Loucy (cell line): ENCODE data around the gene GDF7.

Source experiments
- EZH2phosphoT487 ChIP-seq: fragments of 200-600 bp; IDR thresholded peaks from 2 replicates; pipeline ENCODE4 v1.6.1; 2018; ENCODE audit warnings: antibody characterized with exemption, mild to moderate bottlenecking, moderate library complexity, borderline replicate concordance
- TF ChIP-seq, protein P1 (sequence below): fragments of 200-600 bp; sonication (generic); conservative IDR thresholded peaks from 2 replicates; pipeline ENCODE4 v1.5.1; 2014; ENCODE audit warnings: mild to moderate bottlenecking, antibody characterized with exemption, low read length

DNA sequence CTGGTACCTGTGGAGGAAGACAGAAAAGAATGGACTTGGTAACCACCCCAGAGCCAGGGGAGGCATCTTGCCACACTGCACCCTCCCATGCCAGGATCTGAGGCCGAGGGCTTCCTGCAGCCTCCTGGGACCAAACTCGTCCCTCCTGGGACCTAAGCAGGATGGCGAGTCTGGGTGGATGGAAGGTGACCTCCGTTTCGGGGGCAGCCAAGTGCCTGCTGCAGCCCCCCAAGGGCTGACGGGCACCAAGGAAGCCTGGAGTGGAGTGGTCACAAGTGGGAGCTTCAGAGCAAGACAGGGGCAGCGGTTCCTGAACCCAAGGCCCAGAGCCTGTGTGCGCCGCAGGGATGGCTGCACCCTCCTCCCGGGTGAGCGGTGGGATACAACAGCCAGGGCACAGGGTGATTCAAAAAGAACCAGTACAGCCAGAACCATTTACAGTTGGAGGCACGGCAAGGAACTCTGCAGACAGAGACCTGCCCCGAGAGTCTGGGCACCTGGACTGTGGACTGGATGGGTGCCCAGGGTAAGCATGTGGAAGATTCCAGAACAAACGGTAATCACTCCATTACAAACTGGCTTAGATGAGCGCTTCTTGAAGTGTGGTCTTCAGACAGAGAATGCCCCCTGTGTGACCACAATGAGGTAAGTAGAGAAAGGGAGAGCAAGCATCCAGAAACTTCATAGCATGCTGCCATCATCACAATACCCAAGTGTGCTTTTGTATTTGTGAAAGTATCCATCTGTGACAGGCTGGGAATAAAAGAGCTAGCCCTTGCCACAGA is 28.1 kb upstream of the GDF7 start:
- TF ChIP-seq, protein P1, sequence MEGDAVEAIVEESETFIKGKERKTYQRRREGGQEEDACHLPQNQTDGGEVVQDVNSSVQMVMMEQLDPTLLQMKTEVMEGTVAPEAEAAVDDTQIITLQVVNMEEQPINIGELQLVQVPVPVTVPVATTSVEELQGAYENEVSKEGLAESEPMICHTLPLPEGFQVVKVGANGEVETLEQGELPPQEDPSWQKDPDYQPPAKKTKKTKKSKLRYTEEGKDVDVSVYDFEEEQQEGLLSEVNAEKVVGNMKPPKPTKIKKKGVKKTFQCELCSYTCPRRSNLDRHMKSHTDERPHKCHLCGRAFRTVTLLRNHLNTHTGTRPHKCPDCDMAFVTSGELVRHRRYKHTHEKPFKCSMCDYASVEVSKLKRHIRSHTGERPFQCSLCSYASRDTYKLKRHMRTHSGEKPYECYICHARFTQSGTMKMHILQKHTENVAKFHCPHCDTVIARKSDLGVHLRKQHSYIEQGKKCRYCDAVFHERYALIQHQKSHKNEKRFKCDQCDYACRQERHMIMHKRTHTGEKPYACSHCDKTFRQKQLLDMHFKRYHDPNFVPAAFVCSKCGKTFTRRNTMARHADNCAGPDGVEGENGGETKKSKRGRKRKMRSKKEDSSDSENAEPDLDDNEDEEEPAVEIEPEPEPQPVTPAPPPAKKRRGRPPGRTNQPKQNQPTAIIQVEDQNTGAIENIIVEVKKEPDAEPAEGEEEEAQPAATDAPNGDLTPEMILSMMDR = no peak
- no peak for TF ChIP-seq EZH2phosphoT487
